ENCODE measurements around the gene ARHGEF28.

Gene ARHGEF28

DNA sequence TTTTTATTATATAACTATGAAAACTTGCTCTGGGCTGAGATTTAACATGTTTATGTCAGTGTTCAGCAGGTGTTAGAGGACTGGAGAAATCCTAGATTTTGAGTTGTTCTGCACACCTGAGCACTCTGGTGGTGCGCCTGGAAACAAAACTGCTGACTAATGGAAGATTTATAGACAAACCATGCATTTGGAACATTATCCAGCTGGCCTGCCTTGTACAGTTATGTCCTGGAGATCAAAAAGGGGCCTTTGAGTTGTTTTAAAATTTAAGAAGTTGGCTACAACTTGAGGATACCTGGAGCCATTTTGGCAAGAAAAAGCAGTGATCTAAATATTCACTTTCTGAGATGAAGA is 5.7 kb upstream of the ARHGEF28 start:
- FAIRE-seq, result no peak
- DNase-seq (ENCODE audit: extremely low spot score, insufficient read length, low read depth), result no peak

DNA sequence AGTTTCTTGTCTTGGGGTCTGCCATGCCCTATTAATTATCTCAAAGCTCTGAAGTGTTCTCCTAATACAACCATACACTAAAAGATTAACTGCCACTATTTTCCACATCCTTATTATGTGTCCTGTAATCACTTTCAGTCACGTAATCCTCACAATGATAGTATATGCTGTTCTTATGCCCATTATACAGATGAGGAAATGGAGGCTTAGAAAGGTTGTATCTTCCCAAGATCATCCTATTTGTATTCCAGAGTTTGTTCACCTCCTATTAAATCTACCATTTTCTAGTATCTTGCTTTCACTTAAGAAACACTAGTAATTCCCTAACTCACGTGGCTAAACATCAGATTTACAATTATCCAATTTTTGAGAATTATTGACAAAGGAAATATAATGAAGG is 2.9 kb upstream of the ARHGEF28 start:
- DNase-seq (ENCODE audit: extremely low spot score, insufficient read length, low read depth) (no peak), FAIRE-seq (no peak)

DNA sequence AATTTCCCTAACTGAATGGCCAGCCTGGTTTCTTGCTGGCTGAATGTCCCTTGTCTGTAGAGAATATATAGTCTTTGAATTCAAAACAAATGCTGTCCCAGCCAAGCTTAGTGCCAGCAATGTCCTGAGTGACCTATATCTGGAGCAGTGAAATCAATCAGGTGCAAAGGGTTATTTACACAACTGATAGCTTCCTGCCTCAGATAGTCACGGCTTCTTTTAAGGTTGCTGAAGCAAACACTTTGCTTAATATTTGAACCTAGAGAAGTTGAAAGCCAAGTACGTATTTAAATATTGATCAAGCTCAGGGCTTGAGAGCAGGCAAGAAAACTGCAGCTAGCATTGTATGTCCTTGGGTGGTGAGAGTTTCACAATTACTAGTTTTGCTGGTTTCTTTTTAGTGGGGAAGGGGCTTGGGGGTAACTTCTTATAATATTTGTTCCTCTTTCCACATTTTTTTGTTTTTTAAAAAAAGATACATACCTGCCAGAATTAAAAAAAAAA is 2.0 kb upstream of the ARHGEF28 start:
- DNase-seq (ENCODE audit: extremely low spot score, insufficient read length, low read depth) (no peak), FAIRE-seq (no peak)

DNA sequence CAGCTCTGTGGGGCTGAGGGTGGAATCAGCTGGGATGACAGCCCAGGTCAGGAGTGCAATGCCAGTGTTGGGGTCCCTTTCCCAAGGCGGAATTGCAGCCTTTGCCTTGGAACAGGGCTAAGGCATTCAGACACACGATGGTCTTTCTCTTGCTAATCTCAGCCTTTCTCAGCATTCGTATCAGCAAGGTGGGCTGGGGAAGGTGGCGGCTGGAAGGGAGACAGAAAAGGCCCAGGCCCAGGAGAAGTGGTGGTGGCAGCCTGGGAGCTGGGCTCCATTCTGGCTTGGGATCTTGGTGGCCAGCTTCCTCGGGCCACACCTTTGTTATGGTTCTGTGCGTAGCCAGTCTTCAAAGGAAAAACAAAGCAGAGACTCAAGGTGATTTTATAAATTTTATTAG is 1.1 kb upstream of the ARHGEF28 start:
- no peak for DNase-seq (ENCODE audit: extremely low spot score, insufficient read length, low read depth)
- FAIRE-seq, result no peak

DNA sequence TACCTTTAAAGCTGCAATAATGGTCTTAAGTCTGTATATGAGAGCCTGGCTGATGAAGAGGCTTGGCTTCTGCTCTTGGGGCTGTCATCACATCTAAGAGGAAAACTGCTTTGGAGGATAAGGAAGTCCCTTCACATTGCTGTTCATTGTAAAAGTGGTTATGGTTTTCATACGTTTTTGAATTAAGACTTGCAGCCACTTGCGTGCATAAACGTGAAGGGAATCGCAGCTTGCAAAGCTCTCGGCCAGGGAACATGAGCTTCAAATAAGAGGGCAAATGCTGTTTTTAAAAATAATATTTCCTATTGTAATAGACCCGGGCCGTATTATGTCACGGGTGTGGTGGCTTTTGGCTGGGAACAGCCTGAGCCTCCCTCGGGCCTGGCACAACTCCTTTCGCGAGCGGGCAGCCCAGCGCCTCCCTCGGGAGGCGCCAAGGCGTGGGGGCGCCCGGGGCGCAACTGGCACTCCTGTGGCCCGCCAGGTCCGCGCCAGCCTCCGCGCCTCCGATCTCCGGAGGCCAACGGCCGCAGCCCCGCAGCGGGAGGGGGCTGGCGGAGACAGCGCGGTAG is 538 bp upstream of the ARHGEF28 start:
- no peak for FAIRE-seq

DNA sequence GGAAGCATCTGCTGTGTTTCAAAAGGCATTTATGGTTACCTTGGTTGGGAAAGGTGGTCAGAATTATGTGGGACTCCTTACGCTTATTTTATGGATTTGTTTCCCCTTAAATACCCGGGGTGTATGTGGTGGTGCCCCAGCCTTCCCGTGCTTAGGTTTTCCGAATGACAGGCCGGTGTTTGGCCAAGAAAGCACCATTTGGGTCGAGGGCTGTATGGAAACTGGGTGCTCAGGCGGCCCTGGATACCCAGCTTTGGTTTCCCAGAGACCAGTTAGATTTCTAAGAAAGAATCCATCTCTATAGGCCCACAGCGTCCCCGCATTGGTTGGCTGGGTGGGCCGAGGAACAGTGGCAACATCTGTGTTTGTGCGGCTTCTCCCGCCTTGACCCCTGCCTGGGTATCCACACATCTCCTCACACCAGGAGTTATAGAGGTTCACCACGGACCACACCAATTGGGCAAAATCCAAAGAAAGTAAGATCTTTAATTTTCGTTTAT is 868 bp downstream of the ARHGEF28 start:
- DNase-seq (ENCODE audit: extremely low spot score, insufficient read length, low read depth) (no peak), FAIRE-seq (no peak)

More for the DNA sequence above, 538 bp upstream of the ARHGEF28 start:
- DNase-seq (ENCODE audit: extremely low spot score, insufficient read length, low read depth), result no peak

DNA sequence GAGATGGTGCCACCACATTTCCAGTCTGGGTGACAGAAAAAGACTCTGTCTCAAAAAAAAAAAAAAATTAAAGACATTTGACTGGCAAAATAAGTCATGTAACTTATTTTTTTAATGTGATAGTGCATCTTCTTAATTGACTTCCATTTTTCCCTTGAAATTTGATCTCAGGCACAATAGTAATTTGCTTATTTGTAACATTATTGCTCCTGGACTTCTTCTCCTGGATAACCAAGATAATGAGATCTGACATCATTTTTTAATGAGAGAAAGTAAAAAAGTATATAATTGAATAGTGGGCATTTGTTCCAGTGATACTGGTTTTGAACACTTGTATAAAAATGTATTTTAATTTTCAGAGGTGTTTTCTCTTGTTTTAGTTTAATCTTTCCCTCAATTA is 3.5 kb downstream of the ARHGEF28 start:
- FAIRE-seq (no peak), DNase-seq (ENCODE audit: extremely low spot score, insufficient read length, low read depth) (no peak)

DNA sequence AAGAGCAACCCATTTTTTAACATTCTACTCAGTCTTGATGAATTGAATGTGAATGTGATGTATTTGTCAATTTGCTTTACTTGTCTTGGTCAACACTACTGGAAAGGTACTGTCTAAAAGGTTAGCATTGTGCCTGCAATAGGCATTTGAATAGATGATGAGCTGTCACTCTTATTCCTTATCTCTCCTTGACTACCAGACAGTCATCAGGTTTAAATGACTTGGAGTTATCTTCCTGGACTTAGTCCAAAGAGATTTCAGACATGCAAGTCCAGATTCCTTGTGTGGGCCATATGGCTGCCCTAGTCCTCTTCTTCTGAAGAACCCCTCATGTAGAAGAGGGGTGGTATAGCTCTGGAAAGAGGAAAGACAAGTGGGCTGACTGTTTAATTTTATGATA is 4.8 kb downstream of the ARHGEF28 start:
- DNase-seq (ENCODE audit: extremely low spot score, insufficient read length, low read depth) (no peak), FAIRE-seq (no peak)

DNA sequence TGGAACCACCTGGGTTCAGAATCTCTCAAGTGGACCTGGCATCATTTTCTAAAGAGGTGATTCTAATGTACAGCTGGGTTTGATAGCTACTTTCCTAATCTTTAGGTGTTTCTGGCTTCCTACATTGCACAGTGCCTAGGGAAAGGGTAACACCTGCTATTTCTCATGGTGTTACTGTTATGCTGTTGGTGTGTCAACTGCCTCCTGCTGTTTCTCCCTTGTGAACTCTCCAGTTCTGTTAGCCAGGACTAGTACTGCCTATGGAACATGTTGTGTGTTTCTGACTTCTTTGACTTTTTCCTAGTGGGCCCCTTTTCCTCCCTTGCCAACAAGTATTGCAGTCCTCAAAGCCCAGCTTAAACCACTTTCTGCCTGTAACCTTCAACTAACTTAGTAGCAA is 5.5 kb downstream of the ARHGEF28 start:
- FAIRE-seq, result no peak
- DNase-seq (ENCODE audit: extremely low spot score, insufficient read length, low read depth), result no peak

DNA sequence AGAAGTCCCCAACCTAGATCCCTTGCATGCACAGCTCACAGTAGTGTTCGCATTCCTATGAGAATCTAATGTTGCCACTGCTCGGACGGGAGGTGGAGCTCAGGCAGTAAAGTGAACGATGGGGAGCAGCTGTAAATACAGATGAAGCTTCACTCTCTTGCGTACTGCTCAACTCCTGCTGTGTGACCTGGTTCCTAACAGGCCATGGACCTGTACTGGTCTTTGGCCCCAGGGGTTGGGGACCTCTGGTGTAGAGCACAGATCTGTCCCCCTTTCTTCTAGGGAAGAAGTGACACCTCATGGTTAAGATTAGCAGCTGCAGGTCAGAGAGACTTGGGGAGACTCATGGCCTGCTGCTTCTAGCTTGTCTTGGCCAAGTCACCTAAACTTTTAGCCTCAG is 7.1 kb downstream of the ARHGEF28 start:
- DNase-seq (ENCODE audit: extremely low spot score, insufficient read length, low read depth) (no peak), FAIRE-seq (no peak)

DNA sequence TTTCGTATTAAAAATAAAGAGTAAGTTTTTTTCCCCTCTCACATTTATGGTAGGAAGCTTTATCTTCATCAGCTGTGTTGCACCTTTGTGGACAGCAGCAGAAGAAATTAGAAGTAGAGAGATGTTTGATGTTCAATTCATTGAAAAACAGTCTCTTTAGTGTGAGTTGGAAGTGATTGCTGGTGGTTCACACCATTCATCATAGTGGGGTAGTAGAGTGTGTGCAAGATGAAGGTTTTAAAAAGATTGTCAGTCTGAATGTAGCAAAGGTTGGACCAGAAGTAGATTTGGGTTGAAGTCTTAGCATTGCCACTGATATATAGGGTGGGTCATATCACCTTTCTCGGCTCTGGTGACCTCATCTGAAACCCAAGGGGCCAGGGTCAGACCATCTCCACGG is 10.4 kb downstream of the ARHGEF28 start:
- DNase-seq (ENCODE audit: extremely low spot score, insufficient read length, low read depth), result no peak
- no peak for FAIRE-seq

DNA sequence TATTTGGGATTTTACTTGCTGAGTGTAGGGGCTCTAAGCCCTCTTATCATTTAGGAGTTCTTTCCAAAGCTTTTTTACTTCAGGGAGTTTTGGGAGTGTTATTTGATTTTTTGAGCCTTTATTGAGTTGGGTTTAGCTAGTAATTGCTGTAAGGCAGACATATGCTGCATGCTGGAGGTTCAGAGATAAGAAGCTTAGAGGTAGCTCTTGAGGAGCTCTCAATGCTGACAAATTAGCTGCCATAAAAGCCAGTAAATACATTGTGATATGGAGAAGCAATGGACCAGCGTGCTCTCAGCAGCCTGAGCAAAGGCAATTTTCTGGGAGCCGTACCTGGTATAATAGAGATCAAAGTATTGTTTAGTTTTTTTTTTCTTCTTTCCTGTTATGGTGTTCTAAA is 11.6 kb downstream of the ARHGEF28 start:
- no peak for DNase-seq (ENCODE audit: extremely low spot score, insufficient read length, low read depth)
- FAIRE-seq, result no peak

DNA sequence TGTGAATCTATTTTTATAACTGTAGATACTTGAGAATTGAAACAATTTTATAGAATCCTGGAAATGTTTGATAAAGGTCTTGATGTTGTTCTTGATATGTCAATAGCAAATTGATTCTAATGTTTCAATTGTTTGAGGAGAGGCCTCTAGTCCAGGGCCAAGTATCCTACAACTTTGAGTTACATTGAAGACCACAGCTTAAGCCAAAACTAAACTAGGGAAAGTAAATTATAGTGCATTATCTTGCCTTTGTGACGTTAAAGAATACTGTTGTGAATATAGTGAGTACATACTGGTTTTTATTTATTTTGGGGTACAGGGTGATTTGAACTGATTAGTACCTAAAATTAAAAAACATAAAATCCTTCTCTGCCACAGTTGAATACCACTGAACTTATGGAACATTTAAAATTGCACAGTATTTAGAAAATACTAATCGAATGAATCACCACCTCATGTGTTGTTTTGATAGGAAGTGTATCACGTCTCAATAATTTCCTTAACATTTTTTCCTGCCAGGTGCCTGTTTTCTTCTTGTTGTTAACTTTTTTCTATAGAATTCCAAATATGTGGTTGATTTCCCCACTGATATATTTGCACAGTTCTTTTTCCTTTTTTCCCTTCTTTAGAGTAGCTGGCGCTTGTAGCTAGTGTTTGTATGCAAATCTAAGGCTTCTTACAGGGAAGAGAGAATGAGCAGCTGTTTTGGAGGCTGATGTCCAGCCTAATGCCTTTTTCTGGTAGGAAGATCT is 12.5 kb downstream of the ARHGEF28 start:
- DNase-seq (ENCODE audit: extremely low spot score, insufficient read length, low read depth), result no peak
- peak; percentile 56 for FAIRE-seq

DNA sequence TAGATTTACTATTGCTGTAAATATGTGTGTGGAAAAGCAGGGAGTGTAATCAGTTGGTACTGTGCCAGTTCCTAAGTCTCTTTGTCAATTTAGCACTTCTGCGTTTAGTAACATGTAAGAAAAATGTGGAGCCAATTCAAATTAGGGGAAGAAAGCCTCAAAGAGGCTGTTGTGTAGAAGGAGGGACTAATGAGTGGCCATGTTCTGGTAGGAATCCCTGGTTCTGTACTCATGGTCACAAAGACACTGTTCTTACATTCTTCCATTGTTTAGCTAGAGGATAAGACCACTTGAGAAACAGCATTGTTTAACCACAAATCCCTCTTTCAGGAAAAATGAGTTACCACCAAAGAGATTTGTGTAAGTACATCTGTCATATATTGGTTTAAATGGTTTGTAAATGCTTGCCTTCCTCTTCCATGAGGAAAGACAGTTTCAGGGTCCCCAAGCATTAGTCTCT is 14.9 kb downstream of the ARHGEF28 start:
- FAIRE-seq (no peak), DNase-seq (ENCODE audit: extremely low spot score, insufficient read length, low read depth) (no peak)

DNA sequence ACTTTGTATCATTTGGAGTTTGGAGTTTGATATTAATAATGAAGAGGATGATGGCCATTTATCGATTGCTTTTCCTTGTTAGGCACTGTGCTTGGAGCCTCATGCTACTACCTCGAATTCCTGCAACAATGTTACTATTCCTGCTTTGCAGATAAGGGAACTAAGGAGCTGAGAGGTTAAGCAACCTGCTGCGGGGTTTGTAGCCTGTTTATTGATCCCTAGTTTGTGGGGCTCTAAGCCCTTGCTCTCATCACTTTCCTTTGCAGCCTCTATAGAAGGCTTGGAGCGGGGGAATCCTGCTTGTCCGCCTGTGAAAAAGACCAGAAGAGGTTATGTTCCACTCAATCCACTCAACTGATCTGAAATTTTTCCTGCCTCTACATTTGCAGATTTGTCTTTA is 15.8 kb downstream of the ARHGEF28 start:
- FAIRE-seq (no peak), DNase-seq (ENCODE audit: extremely low spot score, insufficient read length, low read depth) (no peak)

DNA sequence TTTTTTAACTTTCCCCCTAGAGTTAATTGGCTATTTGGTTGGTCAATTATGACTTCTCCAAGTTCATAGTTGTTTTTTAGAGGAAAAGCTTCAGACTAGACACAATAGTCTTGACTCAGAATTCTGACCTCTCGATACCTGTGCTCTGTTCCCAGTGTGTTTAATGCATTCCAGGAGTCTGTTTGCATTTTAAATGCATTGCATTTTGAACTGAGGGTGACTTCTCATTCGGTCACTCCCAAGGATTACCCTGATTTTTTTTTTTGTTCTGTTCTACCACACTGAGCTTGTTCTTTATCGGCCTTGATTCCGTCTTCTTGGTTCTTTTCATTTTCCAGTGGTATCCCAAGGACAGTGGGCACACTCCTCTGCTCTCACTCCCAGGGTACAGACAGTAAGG is 16.3 kb downstream of the ARHGEF28 start:
- no peak for FAIRE-seq

DNA sequence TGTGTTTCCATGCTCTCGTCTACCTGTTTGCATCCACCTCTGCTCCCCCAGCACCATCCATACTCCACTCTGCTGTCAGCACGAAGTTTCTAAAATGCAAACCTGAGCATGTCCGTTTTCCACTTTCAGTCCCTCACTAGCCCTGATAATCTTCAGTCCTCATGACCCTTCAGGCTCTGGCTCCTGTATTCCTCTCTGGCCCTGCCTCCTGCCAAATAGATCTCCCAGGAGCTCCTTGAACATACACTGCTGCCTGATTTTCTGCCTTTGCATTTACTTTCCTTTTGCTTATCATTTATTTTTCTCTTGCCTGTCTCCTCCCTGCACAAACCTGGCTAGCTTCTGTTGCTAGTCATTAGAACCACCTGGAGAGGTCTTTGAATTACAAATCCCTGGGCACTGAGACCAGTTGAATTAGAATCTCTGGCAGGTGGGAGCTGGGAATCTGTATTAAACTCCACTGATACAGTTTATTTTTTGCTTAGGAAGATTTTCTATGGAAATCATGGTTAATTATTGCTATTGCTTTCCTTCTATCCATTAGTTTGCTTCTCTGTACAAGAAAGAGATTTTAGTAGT is 18.5 kb downstream of the ARHGEF28 start:
- no peak for DNase-seq (ENCODE audit: extremely low spot score, insufficient read length, low read depth)
- no peak for FAIRE-seq

More for the DNA sequence above, 16.3 kb downstream of the ARHGEF28 start:
- no peak for DNase-seq (ENCODE audit: extremely low spot score, insufficient read length, low read depth)

DNA sequence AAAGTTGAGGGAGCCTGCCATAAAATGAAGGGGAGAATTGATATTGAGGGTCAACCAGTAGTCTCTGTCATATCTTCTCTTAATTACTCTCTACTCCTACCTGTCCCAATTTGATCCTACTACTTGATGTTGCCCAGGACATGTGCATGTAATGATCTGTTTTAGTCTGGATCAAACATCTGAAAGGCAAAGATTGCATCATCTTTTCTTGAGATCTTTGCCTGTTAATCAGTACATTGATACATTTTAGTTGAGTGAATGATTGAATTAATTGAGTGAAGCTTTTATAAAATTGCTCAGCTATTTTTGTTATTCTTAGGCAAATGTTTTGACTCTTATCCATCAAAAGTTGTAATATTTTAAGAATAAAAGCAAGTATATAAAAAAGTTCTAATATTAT is 21.7 kb downstream of the ARHGEF28 start:
- FAIRE-seq, result no peak
- no peak for DNase-seq (ENCODE audit: extremely low spot score, insufficient read length, low read depth)

DNA sequence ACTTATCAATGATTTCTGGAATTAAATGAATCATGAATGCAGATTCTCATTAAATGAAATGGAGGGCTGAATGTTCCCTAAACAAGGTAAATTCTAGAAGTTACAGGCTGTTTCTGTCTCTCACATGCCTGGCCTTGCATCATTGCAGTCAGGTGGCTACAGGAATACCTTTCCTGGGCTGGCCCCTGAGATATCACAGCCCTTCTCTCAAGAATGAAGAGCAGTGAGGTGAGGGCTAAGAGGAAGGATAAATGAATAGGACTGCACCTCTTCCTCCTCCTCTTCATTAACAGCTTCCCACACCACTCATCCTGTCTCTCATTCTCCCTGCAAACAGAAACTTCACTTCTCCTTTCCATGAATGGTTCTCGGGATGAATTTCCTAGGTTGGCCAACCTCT is 22.5 kb downstream of the ARHGEF28 start:
- DNase-seq (ENCODE audit: extremely low spot score, insufficient read length, low read depth), result no peak
- no peak for FAIRE-seq

DNA sequence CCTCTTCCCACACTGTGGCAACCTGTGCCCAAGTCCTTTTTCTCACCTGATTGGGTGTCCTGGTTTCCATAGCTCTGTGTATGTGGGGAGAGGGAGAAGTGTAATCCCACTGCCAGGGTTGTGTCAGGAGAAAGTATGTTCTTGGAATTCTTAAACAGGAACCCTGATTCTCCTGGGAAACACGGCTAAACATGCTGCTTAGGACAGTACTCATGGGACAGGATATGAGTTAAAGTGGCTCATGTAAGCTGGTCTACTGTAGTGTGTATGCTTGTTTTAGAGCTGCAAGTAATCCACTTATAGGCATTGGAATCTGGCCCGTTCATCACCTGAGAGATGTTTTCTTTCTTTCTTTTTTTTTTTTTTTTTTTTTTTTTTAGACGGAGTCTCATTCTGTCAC is 23.9 kb downstream of the ARHGEF28 start:
- FAIRE-seq (no peak), DNase-seq (ENCODE audit: extremely low spot score, insufficient read length, low read depth) (no peak)

DNA sequence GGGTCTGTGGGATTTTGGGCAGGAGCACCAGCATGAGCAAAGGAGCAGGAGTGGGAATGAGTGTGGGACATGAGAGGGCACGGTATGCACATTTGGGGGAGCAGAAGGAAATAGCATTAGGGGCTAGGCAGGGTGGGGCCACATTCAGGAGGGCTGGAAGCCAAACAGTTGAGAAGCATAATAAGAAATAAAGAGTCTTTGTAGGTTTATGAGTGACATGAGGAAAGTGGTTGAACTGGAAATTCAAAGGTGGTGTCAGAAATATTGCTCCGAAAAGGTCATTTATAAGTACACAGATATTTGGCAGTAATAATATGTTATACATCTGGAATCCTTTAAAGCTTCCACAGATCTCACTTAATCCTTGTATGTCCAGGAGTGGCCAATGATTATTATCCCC is 26.4 kb downstream of the ARHGEF28 start:
- DNase-seq (ENCODE audit: extremely low spot score, insufficient read length, low read depth) (no peak), FAIRE-seq (no peak)

Measured in GM18507 (cell line).